Measurements from ENCODE around the gene LHFPL3.
"Not testable (repeated sequence)": the region's sequence is repeated elsewhere in the genome, so short reads cannot be mapped to it uniquely, and the experiment has no call there.

The LHFPL3 gene

DNA sequence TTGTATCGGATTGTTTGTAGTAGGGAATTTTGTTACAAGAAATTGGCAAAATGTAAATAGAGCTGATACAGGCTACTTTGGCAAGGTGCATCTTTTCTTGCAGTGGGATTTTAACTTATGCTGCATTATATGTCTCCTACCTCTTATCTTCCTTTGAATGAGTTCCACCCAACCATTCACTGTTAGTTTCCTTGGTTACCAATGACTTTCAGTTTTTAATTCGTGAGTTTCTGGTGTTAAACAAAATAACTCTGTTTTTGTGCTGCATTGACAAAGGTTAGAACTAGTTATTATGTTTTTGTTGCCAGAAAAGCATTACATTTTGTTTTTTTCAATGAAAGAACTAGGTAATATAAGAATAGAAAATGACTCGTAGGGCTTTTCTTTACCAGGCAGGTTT lies 327.2 kb downstream of the LHFPL3 start:
- no peak for DNase-seq (ENCODE audit: low read depth)
- H3K4me3 ChIP-seq (ENCODE audit: low read depth, low read length), result no peak overlapping the region

GRCh38 chr7:104656467-104656866 lies 328.1 kb downstream of the LHFPL3 start:
- no peak overlapping the region for H3K4me3 ChIP-seq (ENCODE audit: low read depth, low read length)
- no peak for DNase-seq (ENCODE audit: low read depth)

DNA sequence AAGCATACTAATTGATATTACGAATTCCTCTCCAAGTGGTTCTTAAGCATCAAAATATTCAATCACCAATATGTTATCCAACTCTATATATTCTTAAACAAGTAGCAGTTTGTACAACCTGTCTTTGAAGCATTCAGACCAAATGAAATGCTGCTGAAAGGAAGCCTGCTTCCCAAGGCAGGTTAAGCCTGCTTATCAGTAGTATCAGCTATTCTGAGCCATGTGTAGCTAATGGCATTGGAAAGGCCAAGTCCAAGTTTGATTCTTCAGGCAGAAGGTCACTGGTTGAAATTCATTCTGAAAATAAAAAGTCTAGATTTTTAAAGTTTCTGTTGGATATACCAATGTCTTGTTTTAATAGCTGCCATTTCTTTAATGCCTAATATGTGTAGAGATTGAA lies 328.7 kb downstream of the LHFPL3 start:
- DNase-seq (ENCODE audit: low read depth), result no peak
- no peak overlapping the region for H3K4me3 ChIP-seq (ENCODE audit: low read depth, low read length)

DNA sequence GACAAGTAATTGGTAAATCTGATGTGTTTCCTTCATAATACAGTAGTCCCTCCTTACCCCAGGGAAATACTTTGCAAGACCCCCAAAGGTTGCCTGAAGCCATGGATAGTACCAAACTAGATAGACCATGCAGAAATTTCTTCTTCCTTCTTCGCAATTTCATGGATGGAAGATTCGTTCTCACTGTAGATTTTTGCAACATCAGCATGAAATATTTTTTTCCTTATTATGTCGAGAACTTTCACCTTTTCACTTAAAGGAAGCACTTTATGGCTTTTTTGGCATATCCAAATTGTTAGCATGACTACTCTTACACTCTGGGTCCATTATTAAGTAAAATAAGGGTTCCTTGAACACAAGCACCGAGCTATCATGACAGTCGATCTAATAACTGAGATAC lies 333.2 kb downstream of the LHFPL3 start:
- H3K4me3 ChIP-seq (ENCODE audit: low read depth, low read length), result no peak overlapping the region
- DNase-seq (ENCODE audit: low read depth), result no peak

DNA sequence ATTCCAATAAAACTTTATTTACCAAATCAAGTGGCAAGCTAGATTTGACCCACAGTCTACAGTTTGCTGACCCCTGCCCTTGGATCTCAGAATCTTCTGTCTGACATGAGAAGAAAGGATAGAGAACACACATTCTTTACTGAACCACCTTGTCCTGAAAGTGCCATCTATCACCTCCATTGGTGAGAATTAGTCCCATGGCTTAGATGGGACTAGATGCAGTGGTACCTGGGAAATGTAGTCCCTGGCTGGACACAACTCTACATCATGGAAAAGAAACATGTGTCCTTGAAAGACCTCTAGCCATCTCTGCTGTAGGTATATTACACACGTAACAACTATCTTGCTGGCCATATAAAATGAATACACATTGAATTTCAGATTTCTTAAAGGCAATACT lies 336.2 kb downstream of the LHFPL3 start:
- H3K4me3 ChIP-seq (ENCODE audit: low read depth, low read length), result no peak overlapping the region
- DNase-seq (ENCODE audit: low read depth), result no peak

- no peak for DNase-seq (ENCODE audit: low read depth)
Measured at GRCh38 chr7:104677587-104677986, 349.2 kb downstream of the LHFPL3 start.

GRCh38 chr7:104679085-104679484 lies 350.7 kb downstream of the LHFPL3 start:
- H3K4me3 ChIP-seq (ENCODE audit: low read depth, low read length), result no peak overlapping the region
- no peak for DNase-seq (ENCODE audit: low read depth)

More at GRCh38 chr7:104677587-104677986, 349.2 kb downstream of the LHFPL3 start:
- H3K4me3 ChIP-seq (ENCODE audit: low read depth, low read length), result no peak overlapping the region

DNA sequence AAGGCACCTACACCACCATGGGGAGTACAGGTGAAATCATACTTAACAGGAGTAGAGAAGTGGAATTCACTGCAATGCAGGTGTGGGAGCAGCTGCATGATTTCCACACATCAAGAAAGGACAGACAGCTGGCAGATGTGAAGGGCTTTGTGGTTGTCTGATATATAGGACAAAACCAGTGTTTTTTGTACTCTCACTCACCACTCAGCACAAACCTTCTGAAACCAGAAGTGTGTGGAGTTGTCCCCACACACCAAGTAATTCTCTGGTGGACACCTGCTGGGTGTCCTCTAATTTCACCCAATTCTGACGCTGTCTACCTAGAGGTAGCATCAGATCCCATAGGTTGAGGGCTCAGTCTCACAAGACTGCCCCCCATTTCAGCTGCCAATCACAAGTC lies 357.9 kb downstream of the LHFPL3 start:
- no peak for DNase-seq (ENCODE audit: low read depth)
- no peak overlapping the region for H3K4me3 ChIP-seq (ENCODE audit: low read depth, low read length)

GRCh38 chr7:104694710-104695109 lies 366.3 kb downstream of the LHFPL3 start:
- no peak for DNase-seq (ENCODE audit: low read depth)
- H3K4me3 ChIP-seq (ENCODE audit: low read depth, low read length), result no peak overlapping the region

DNA sequence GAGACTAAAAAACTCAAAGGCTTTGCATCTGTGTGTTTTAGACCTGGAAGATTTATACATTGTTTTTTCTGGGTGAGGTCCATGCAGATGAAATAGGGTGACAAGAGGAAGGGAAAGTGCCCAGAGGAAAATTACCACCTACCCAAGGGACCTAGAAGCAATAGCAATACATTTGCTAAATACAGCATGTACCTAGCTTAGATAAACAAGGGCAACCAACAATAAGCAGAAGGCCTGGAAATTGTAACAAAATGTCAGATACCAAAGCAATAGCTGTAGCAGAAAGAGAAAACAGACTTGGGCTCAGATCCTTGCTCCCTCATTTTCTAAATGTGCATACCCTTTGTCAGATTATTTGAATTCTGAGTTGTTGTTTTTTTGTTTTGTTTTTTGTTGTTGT lies 367.2 kb downstream of the LHFPL3 start:
- H3K4me3 ChIP-seq (ENCODE audit: low read depth, low read length), result no peak overlapping the region
- DNase-seq (ENCODE audit: low read depth), result no peak

DNA sequence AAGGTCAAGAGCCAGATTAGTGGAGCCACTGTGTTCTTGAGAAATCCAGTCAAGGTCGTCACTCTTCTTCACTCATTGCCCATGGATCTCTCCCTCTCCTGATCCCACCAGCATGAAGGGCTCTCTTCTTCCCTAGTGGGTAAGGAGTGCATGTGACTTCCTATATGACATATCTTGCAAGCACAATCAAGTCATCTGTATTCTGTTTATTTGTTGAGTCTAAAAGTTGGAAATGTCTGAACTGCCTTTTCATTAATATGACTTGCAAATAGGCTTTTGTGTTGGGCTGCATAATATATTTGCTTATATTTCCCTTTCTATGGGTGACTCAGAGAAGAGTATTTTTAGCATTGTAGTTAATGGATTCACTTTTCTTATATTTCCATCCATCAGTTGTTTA lies 371.9 kb downstream of the LHFPL3 start:
- no peak overlapping the region for H3K4me3 ChIP-seq (ENCODE audit: low read depth, low read length)
- DNase-seq (ENCODE audit: low read depth), result no peak

- DNase-seq (ENCODE audit: low read depth); H3K4me3 ChIP-seq (ENCODE audit: low read depth, low read length): not testable (repeated sequence)
Measured at GRCh38 chr7:104721027-104721426, 392.6 kb downstream of the LHFPL3 start.

DNA sequence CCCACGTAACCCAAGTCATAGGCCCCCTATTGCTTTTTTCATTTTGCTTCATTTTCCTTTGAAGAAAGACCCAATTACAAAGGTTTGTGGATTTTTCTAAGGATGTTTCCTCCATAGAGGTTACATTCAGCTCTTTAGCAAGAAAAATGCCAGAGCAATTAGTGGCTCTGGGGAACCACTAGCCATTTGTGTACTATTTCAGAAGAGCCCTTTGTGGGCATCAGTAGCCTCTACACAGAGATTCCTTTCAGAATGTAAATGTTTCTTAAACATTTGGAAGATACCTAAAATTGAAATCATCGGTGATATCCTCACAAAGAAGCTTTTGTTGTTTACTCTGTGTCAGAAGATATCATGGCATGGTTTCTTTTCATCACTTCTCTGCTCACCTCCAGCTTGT lies 394.6 kb downstream of the LHFPL3 start:
- DNase-seq (ENCODE audit: low read depth), result no peak
- no peak overlapping the region for H3K4me3 ChIP-seq (ENCODE audit: low read depth, low read length)

- no peak overlapping the region for H3K4me3 ChIP-seq (ENCODE audit: low read depth, low read length)
- DNase-seq (ENCODE audit: low read depth), result no peak
Measured at GRCh38 chr7:104758504-104758903, 430.1 kb downstream of the LHFPL3 start.

DNA sequence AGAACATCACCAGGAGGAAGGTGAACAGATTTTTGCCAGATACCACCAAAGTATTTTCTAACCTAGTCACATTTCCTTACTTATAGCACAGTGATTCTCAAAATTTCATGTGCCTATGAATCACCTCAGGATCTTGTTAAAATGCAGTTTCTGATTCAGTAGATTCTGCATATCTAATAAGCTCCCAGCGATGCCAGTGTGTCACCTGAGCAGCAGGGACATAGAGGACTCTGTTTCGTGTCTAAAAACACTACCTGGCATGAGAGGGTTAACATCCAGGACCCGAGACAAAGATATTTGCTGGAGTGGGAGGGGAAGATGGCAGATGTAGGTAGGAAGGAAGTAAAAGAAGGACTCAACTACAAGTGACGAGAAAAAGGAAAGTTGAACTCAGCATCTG lies 433.5 kb downstream of the LHFPL3 start:
- no peak for DNase-seq (ENCODE audit: low read depth)

DNA sequence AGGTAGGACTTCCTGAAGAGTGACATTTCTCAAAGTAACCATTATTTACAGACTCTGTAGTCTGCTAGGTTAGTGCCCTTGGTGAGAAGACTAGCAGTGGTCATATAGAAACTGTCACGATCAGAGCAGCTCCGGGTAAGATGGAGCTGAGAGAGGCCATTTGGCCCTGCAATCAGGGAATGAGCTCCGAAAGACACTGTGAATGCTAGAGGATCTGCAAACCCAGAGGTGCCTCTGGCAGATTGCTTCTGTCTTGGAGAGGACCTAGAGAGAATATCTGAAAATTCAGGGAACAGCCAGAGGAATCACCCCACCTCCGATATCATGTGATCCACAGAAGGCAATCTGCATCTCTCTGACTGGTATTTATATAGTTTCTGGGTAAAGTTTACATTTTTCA lies 438.7 kb downstream of the LHFPL3 start:
- no peak for DNase-seq (ENCODE audit: low read depth)
- no peak overlapping the region for H3K4me3 ChIP-seq (ENCODE audit: low read depth, low read length)

More for the DNA sequence above, 433.5 kb downstream of the LHFPL3 start:
- H3K4me3 ChIP-seq (ENCODE audit: low read depth, low read length), result no peak overlapping the region

DNA sequence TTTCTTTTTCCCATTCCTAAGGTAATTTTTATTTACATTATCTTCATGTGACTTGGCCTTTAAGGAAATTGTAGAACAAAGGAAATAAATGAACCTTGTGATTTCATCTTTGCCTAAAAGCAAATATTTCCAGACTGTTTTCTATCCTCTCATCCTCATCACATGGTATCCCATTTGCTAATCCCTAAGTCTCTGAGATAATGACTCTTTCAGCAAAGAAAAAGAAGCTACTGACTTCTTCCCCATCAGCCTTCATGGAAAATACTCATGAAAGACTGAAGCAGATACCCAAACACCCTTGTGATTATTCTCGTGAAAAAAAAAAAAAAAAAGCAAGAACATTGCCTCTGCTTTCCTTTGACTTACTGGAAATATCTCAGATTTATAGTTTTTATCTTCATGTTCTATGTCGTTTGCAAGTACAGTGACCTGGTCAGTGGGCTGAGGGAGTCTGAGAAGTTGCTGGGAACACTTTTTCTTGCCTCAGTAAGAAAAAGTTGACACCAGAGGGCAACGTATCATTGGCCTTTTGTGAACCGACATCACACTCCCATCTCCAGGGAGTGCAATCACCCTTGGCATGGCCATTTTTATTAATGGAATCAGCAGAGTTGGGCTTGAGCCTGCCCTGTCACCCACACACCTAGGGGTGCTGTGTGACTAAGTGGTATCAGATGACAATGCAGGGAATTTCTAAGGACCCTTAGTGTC lies 439.6 kb downstream of the LHFPL3 start:
- H3K4me3 ChIP-seq (ENCODE audit: low read depth, low read length), result no peak overlapping the region
- DNase-seq (ENCODE audit: low read depth), result no peak

DNA sequence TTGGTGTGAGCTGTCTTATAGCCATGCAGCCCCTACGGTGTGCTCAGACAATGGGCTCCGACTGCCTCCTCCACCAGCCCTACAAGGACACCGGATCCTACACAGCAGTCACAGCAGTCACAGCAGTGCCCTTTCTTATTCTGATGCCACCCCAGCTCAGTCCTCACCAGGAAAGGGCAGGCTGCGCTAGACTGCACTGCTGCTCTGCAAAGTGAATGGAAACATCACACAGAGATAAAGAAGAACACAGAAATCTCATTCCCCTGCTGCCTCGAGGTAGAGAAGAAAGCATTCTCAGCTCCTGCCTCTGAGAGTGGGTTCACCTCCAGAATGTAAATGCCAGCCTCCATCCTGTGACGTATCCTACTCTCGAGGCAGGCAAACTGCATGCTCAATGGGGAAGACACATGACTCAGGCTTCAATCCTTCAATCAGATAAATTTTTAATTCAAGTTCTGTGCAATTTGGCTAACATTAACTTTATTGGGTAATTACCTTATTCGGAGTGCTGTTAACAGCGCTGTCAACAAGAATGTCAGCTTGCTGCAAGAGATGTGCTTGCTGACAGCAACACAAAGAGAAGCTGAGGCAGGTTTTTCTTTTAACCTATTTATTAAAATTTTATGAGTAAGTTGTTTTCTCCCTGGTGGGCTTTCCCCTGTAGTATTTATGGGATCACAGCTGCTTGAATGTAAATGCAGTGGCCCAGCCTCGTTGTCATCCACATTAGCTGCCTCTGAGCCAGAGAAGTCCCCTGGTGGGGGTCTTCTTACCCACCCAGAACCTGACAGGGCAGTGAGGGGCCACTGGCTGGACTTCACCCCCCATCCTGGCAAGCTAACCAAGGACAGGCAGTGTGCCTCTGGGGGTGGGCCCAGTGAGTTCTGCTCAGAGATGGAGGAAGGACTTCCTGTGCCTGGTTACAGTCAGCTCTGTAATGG lies 444.3 kb downstream of the LHFPL3 start:
- DNase-seq (ENCODE audit: low read depth), result no peak
- no peak overlapping the region for H3K4me3 ChIP-seq (ENCODE audit: low read depth, low read length)

- H3K4me3 ChIP-seq (ENCODE audit: low read depth, low read length), result no peak overlapping the region
- DNase-seq (ENCODE audit: low read depth), result no peak
Measured at GRCh38 chr7:104773796-104774195, 445.4 kb downstream of the LHFPL3 start.

GRCh38 chr7:104775531-104775930 lies 447.1 kb downstream of the LHFPL3 start:
- no peak overlapping the region for H3K4me3 ChIP-seq (ENCODE audit: low read depth, low read length)
- DNase-seq (ENCODE audit: low read depth), result no peak
